Suprapubic skin (tissue), 4 donors: ENCODE measurements around the gene WDFY1. TPM values are rescaled to one million over a fixed set of nuclear protein-coding genes. Genes with fewer than 3 reads are reported as not detected.
A peak's percentile ranks its signal among the peaks of the same experiment; 100 is the strongest.

Experiments used
- DNase-seq, 2 donors: peaks; one replicate each; pipeline ENCODE4 v3.0.0-alpha.2; 2019; ENCODE audit warnings: low spot score in 2 of 2
- H3K27ac ChIP-seq: fragments of 200-600 bp; sonication (generic); one replicate; pipeline ENCODE4 v1.5.1; 2019
- H3K27me3 ChIP-seq: fragments of 200-600 bp; sonication (generic); one replicate; pipeline ENCODE4 v1.5.1; 2019
- H3K36me3 ChIP-seq: fragments of 200-600 bp; sonication (generic); one replicate; pipeline ENCODE4 v1.5.1; 2019
- H3K4me1 ChIP-seq: fragments of 200-600 bp; sonication (generic); one replicate; pipeline ENCODE4 v1.5.1; 2019
- H3K4me3 ChIP-seq: fragments of 200-600 bp; sonication (generic); one replicate; pipeline ENCODE4 v1.5.1; 2019; ENCODE audit warnings: mild to moderate bottlenecking
- H3K9me3 ChIP-seq: fragments of 200-600 bp; sonication (generic); one replicate; pipeline ENCODE4 v1.5.1; 2019
- EP300 ChIP-seq: sonication (generic); formaldehyde crosslinking; IDR thresholded peaks from one replicate; pipeline ENCODE4 v1.6.1; 2017; ENCODE audit warnings: antibody characterized with exemption
- POLR2A ChIP-seq, 2 donors: fragments of 450-650 bp; IDR thresholded peaks; one replicate each; pipeline ENCODE4 v1.6.1; 2017; ENCODE audit warnings: antibody characterized with exemption in 2 of 2, mild to moderate bottlenecking in 2 of 2, moderate library complexity in 2 of 2
- POLR2AphosphoS5 ChIP-seq, 3 donors: sonication (generic); formaldehyde crosslinking; IDR thresholded peaks; one replicate each; pipeline ENCODE4 v1.6.1; 2017; ENCODE audit warnings: antibody characterized with exemption in 3 of 3
- WGBS: methylation state at CpG from one replicate; pipeline ENCODE4 v1.1.5; 2018; 5-methylcytosine and 5-hydroxymethylcytosine counted together
- total RNA-seq, 4 donors: library from RNA; depleted of rRNA; stranded (reverse); fragments of >200 nt; gene quantifications; one replicate each; pipeline ENCODE4 v1.1.0, GENCODE V29; 2016
- TF ChIP-seq, protein P1 (sequence below), 2 donors: fragments of 200-600 bp in 1 of 2; fragments of 450-650 bp in 1 of 2; sonication (generic) in 1 of 2; IDR thresholded peaks; one replicate each; pipeline ENCODE4 v1.5.1; 2016 to 2019; ENCODE audit warnings: antibody characterized with exemption in 2 of 2, mild to moderate bottlenecking in 1 of 2, moderate library complexity in 1 of 2

The WDFY1 gene
- total RNA-seq, 4 donors from 2014 or later, result 20.2 to 39.8 (median 32.6) TPM

DNA sequence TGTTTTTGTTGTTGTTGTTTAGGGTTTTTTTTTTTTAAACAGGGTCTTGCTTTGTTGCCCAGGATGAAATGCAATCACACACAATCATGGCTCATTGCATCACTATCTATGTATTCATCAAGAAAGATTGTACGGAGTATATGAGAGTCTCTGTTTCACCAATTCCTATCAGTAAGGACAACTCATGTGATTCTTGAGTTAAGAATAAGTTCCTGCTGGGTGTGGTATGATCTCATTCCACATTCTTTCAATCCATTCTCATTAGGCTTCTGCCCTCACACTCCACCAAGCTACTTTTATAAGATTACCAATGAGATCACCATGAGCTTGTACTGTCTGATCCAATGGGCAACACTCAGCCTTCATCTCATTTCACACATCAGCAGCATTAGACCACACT, 98.6 kb downstream of the WDFY1 start:
- H3K36me3 ChIP-seq, result peaks cover 6% of the 10 kb centered on the region
- no peaks in the 10 kb centered on the region for H3K27me3 ChIP-seq
- no peaks in the 10 kb centered on the region for H3K9me3 ChIP-seq
- H3K4me1 ChIP-seq, result no peaks in the 10 kb centered on the region
- WGBS, result 84% methylated on average over 1 of the region's 1 CpG
- DNase-seq, result no peak
- H3K4me3 ChIP-seq, result no peak overlapping the region
- TF ChIP-seq EP300 (no peak), POLR2A (IDR thresholded peaks at IDR 0.05) (no peak), POLR2AphosphoS5 (IDR thresholded peaks at IDR 0.05) (no peak)
- TF ChIP-seq, protein P1, sequence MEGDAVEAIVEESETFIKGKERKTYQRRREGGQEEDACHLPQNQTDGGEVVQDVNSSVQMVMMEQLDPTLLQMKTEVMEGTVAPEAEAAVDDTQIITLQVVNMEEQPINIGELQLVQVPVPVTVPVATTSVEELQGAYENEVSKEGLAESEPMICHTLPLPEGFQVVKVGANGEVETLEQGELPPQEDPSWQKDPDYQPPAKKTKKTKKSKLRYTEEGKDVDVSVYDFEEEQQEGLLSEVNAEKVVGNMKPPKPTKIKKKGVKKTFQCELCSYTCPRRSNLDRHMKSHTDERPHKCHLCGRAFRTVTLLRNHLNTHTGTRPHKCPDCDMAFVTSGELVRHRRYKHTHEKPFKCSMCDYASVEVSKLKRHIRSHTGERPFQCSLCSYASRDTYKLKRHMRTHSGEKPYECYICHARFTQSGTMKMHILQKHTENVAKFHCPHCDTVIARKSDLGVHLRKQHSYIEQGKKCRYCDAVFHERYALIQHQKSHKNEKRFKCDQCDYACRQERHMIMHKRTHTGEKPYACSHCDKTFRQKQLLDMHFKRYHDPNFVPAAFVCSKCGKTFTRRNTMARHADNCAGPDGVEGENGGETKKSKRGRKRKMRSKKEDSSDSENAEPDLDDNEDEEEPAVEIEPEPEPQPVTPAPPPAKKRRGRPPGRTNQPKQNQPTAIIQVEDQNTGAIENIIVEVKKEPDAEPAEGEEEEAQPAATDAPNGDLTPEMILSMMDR (IDR thresholded peaks at IDR 0.05), result no peak
- no peak overlapping the region for H3K27ac ChIP-seq

- Histone ChIP-seq H3K4me1 (peaks cover 4% of the 10 kb centered on the region), H3K4me3 (no peak overlapping the region), H3K9me3 (no peaks in the 10 kb centered on the region), H3K27ac (no peak overlapping the region), H3K36me3 (no peaks in the 10 kb centered on the region), H3K27me3 (no peaks in the 10 kb centered on the region)
- TF ChIP-seq POLR2A (IDR thresholded peaks at IDR 0.05) (no peak), EP300 (no peak), POLR2AphosphoS5 (IDR thresholded peaks at IDR 0.05) (no peak)
- TF ChIP-seq, protein P1 (IDR thresholded peaks at IDR 0.05), result no peak
- WGBS, result 67% methylated on average over 3 of the region's 3 CpGs
- DNase-seq, result no peak
Observed at GRCh38 chr2:223841436-223842190, 103.5 kb downstream of the WDFY1 start.

DNA sequence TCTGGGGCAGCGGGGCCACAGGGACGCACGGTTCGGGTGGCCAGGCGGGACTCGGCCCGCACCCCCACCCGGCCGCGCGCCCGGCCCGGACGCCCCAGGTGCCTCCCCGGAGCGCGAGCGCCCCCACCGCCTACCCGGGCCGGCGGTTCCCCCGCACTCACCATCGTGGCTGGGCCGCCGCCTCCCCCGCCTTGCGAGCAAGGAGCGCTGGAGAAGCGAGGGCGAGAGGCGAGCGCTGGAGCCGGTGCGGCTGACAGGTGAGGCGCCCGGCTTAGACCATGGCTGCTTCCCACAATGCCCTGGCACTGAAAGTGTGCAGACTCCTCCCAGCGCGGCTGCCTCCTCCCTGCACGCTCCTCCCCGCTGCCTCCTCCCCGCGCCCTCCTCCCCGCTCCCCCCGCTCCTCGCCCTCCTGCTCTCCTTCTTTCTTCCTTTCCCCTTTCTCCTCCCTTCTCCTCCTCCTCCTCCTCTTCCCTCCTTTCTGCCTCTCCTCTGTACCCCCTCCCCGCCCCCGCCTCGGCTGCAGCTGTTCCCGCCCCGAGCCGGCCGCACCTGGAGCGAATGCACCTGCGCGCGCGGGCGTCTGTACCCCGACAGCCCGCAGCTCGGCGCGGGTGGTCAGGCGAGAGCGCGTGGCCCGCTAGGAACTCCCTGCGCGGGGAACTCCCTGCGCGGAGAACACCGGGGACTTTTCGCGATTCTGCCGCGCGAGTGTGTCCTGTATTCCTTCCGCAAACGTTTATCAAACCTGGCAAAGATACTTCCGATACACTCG, 107.7 kb downstream of the WDFY1 start, which contains the start of gene AP1S3:
AP1S3 (minus strand) TSS at position 296 of the 775 bp plus-strand sequence; CDS start at position 164, 132 bp downstream.
- DNase-seq, result peak; percentile 70 to 84
- TF ChIP-seq, protein P1 (IDR thresholded peaks at IDR 0.05), result no peak
- TF ChIP-seq POLR2AphosphoS5 (IDR thresholded peaks at IDR 0.05) (no peak), EP300 (no peak), POLR2A (IDR thresholded peaks at IDR 0.05) (no peak)
- WGBS, result 2% methylated on average over 26 of the region's 82 CpGs

DNA sequence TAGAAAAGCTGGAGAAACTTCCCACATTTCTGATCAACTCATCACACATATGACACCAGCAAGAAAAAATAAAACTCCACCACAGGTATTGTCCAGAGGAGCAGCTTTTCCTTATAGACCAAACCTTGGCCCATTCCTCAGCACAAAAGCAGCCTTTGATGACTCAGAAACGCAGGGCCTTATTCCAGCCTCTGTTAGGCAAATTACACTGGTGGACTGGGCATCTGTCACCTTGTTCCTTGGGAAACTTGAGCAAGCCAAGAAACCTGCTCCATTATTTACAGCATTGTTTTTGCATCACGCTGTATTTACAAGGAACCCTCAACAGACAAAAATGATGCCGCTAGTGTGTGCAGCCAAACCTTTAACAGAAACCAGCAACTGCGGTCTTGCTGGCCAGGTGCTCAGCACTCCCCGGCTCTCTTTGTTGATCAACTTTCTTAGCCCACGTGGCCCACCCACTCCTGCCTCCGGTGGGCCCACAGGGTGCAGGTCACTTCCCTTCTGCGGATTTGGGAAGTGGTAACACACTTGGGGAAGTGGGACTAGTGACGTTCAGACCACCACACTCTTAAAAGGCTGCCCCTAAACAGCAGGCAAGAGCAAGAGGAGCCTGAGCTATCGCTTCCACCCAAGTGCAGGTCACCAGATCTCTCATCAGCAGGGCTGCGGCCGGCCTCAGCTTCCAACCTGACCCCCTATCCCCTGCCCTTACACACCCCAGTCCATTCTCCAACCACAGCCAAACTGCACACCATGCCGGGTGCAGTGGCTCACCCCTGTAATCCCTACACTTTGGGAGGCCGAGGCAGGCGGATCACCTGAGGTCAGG, 109.2 kb downstream of the WDFY1 start:
- WGBS, result 84% methylated on average over 15 of the region's 15 CpGs
- H3K27me3 ChIP-seq, result no peaks in the 10 kb centered on the region
- DNase-seq, result no peak
- no peaks in the 10 kb centered on the region for H3K36me3 ChIP-seq
- peak overlapping the region; percentile 62 for H3K4me3 ChIP-seq
- H3K27ac ChIP-seq, result no peak overlapping the region
- TF ChIP-seq EP300 (no peak), POLR2A (IDR thresholded peaks at IDR 0.05) (no peak), POLR2AphosphoS5 (IDR thresholded peaks at IDR 0.05) (no peak)
- TF ChIP-seq, protein P1 (IDR thresholded peaks at IDR 0.05), result no peak
- no peaks in the 10 kb centered on the region for H3K9me3 ChIP-seq
- peaks cover 11% of the 10 kb centered on the region for H3K4me1 ChIP-seq

More for the DNA sequence above, 107.7 kb downstream of the WDFY1 start, which contains the start of gene AP1S3:
- H3K9me3 ChIP-seq, result no peaks in the 10 kb centered on the region
- no peaks in the 10 kb centered on the region for H3K36me3 ChIP-seq
- no peak within 1 kb of the TSS for H3K27ac ChIP-seq
- H3K4me1 ChIP-seq, result peaks cover 11% of the 10 kb centered on the region
- no peaks in the 10 kb centered on the region for H3K27me3 ChIP-seq
- H3K4me3 ChIP-seq, result peak within 1 kb of the TSS; percentile 62
